PC-3 (cell line): ENCODE data around the gene ZNF724. TPM values are rescaled to one million over a fixed set of nuclear protein-coding genes. Genes with fewer than 3 reads are reported as not detected.

Experiments used
- ATAC-seq: fragments of 200-7000 bp; cut with Tn5 transposase; 2 replicates; pipeline ENCODE4 v1.9.1; 2020; ENCODE audit warnings: mild to moderate bottlenecking, moderate library complexity
- BruUV-seq: library from RNA; stranded (reverse); fragments of 400-500 nt; replicated peaks from 2 replicates; lab custom pipeline; 2021; lab: Mats Ljungman, UMichigan
- CTCF ChIA-PET: fragments of 300-600 bp; sonication (Branson Sonifier 250); formaldehyde crosslinking; loops from one replicate; lab custom pipeline; 2022; ENCODE audit warnings: antibody characterized with exemption; lab: Charles Lee
- POLR2A ChIA-PET: fragments of 300-600 bp; sonication (Branson Sonifier 250); formaldehyde crosslinking; loops from one replicate; lab custom pipeline; 2022; ENCODE audit warnings: antibody characterized with exemption; ENCODE audit not compliant: unreplicated experiment; lab: Charles Lee
- DNase-seq: peaks from one replicate; pipeline ENCODE4 v3.0.0-alpha.2; 2015
- H2AFZ ChIP-seq: fragments of 300-600 bp; sonication (generic); 2 replicates; pipeline ENCODE4 v1.6.0; 2016; ENCODE audit warnings: antibody characterized with exemption, low read length
- H3F3A ChIP-seq: fragments of 300-600 bp; sonication (generic); one replicate; pipeline ENCODE4 v1.6.0; 2017; ENCODE audit warnings: antibody characterized with exemption, low read length, control low read depth, mild to moderate bottlenecking; ENCODE audit not compliant: unreplicated experiment
- H3K27ac ChIP-seq: fragments of 300-600 bp; sonication (generic); 2 replicates; pipeline ENCODE4 v1.5.1; 2016; ENCODE audit warnings: mild to moderate bottlenecking, low read length
- H3K27me3 ChIP-seq: fragments of 300-600 bp; sonication (generic); 2 replicates; pipeline ENCODE4 v1.6.1; 2016; ENCODE audit warnings: low read length, mixed read lengths
- H3K36me3 ChIP-seq: fragments of 300-600 bp; sonication (generic); 2 replicates; pipeline ENCODE4 v1.6.1; 2016; ENCODE audit warnings: low read depth, mixed run types, low read length, mixed read lengths
- H3K4me1 ChIP-seq: fragments of 300-600 bp; sonication (generic); 2 replicates; pipeline ENCODE4 v1.5.1; 2016; ENCODE audit warnings: low read length; ENCODE audit not compliant: insufficient read depth
- H3K4me2 ChIP-seq: fragments of 300-600 bp; sonication (generic); 2 replicates; pipeline ENCODE4 v1.6.0; 2016; ENCODE audit warnings: low read length
- H3K4me3 ChIP-seq: fragments of 300-600 bp; sonication (generic); 2 replicates; pipeline ENCODE4 v1.5.1; 2016; ENCODE audit warnings: mild to moderate bottlenecking, low read length, mixed read lengths
- H3K79me2 ChIP-seq: fragments of 300-600 bp; sonication (generic); 2 replicates; pipeline ENCODE4 v1.6.1; 2017; ENCODE audit warnings: low read length, mixed read lengths
- H3K9ac ChIP-seq: fragments of 300-600 bp; sonication (generic); 2 replicates; pipeline ENCODE4 v1.6.0; 2016; ENCODE audit warnings: mild to moderate bottlenecking, low read length
- H3K9me2 ChIP-seq: fragments of 300-600 bp; sonication (generic); replicated peaks from 2 replicates; pipeline ENCODE4 v1.6.1; 2016; ENCODE audit warnings: mixed run types, low read length, mixed read lengths
- H3K9me3 ChIP-seq: fragments of 300-600 bp; sonication (generic); 2 replicates; pipeline ENCODE4 v1.6.1; 2016; ENCODE audit warnings: low read length, mixed read lengths
- H4K20me1 ChIP-seq: fragments of 300-600 bp; sonication (generic); 2 replicates; pipeline ENCODE4 v1.6.1; 2016; ENCODE audit warnings: low read length, mixed read lengths
- CTCF ChIP-seq: fragments of 300-600 bp; sonication (generic); conservative IDR thresholded peaks from 2 replicates; pipeline ENCODE4 v1.5.1; 2017; ENCODE audit warnings: antibody characterized with exemption, low read depth, mild to moderate bottlenecking, low read length
- EZH2 ChIP-seq: fragments of 300-600 bp; sonication (generic); IDR thresholded peaks from one replicate; pipeline ENCODE4 v1.6.1; 2017; ENCODE audit warnings: antibody characterized with exemption, mild to moderate bottlenecking, low read length; ENCODE audit not compliant: unreplicated experiment
- EZH2phosphoT487 ChIP-seq: fragments of 300-600 bp; sonication (generic); IDR thresholded peaks from 2 replicates; pipeline ENCODE4 v1.6.1; 2018; ENCODE audit warnings: mild to moderate bottlenecking, antibody characterized with exemption, low read length, borderline replicate concordance
- intact Hi-C: fragments of 100-400 bp; cut with micrococcal nuclease; formaldehyde crosslinking; loops from 2 replicates; pipeline ENCODE4 v1.9.0; 2023
- total RNA-seq: library from RNA; depleted of rRNA; stranded (reverse); fragments of >200 nt; gene quantifications from 2 replicates; pipeline ENCODE4 v1.2.3, GENCODE V29; 2014

The ZNF724 gene
- total RNA-seq, 1 experiment from 2014 or later = 23.1 TPM

GRCh38 chr19:23263870-23264590 is 13.8 kb upstream of the ZNF724 start:
- no TSS peak for BruUV-seq
- Histone ChIP-seq H3K9me2 (no peaks in the 10 kb centered on the region), H2AFZ (no peak overlapping the region), H3K9me3 (no peaks in the 10 kb centered on the region), H3K4me2 (no peak overlapping the region), H3K27ac (no peak overlapping the region), H3K79me2 (no peaks in the 10 kb centered on the region), H3K27me3 (no peaks in the 10 kb centered on the region), H3K9ac (no peak overlapping the region), H3K4me1 (no peaks in the 10 kb centered on the region), H3K36me3 (peaks cover 58% of the 10 kb centered on the region), H3F3A (no peaks in the 10 kb centered on the region), H3K4me3 (no peak overlapping the region), H4K20me1 (no peaks in the 10 kb centered on the region)
- POLR2A ChIA-PET = no interaction called here
- intact Hi-C loops = no loop called here
- TF ChIP-seq EZH2phosphoT487 (no peak), CTCF (no peak), EZH2 (no peak)
- ATAC-seq (no peak), DNase-seq (no peak)
- CTCF ChIA-PET = no interaction called here

GRCh38 chr19:23263396-23263795 is 13.2 kb upstream of the ZNF724 start:
- CTCF ChIA-PET = no interaction called here
- BruUV-seq = no TSS peak
- Histone ChIP-seq H3K9me3 (no peaks in the 10 kb centered on the region), H3K4me1 (no peaks in the 10 kb centered on the region), H3K4me2 (no peak overlapping the region), H3K9me2 (no peaks in the 10 kb centered on the region), H3K27me3 (no peaks in the 10 kb centered on the region), H3K9ac (no peak overlapping the region), H3F3A (no peaks in the 10 kb centered on the region), H3K79me2 (no peaks in the 10 kb centered on the region), H3K27ac (no peak overlapping the region), H3K36me3 (peaks cover 55% of the 10 kb centered on the region), H2AFZ (no peak overlapping the region), H4K20me1 (no peaks in the 10 kb centered on the region), H3K4me3 (no peak overlapping the region)
- TF ChIP-seq EZH2 (no peak), CTCF (no peak), EZH2phosphoT487 (no peak)
- intact Hi-C loops = no loop called here
- POLR2A ChIA-PET = no interaction called here
- ATAC-seq (no peak), DNase-seq (no peak)

GRCh38 chr19:23262920-23263319 is 12.7 kb upstream of the ZNF724 start:
- ATAC-seq (no peak), DNase-seq (no peak)
- ChIA-PET POLR2A (no interaction called here), CTCF (no interaction called here)
- no peaks in the 10 kb centered on the region for H3F3A ChIP-seq
- no peaks in the 10 kb centered on the region for H4K20me1 ChIP-seq
- TF ChIP-seq EZH2 (no peak), EZH2phosphoT487 (no peak)
- no peaks in the 10 kb centered on the region for H3K9me3 ChIP-seq
- H3K36me3 ChIP-seq = peaks cover 51% of the 10 kb centered on the region
- H2AFZ ChIP-seq = no peak overlapping the region
- intact Hi-C loops = no loop called here
- H3K9ac ChIP-seq = no peak overlapping the region
- H3K4me1 ChIP-seq = no peaks in the 10 kb centered on the region
- H3K79me2 ChIP-seq = no peaks in the 10 kb centered on the region
- no TSS peak for BruUV-seq
- H3K4me2 ChIP-seq = no peak overlapping the region
- H3K9me2 ChIP-seq = no peaks in the 10 kb centered on the region
- no peak overlapping the region for H3K4me3 ChIP-seq
- H3K27ac ChIP-seq = no peak overlapping the region
- no peaks in the 10 kb centered on the region for H3K27me3 ChIP-seq
